SKM-1 treated with dmso at 0.1 percent for 144 hours (cell line): ENCODE results near the gene HACE1.
A peak's percentile ranks its signal among the peaks of the same experiment; 100 is the strongest.
"Not testable (repeated sequence)": the region's sequence is repeated elsewhere in the genome, so short reads cannot be mapped to it uniquely, and the experiment has no call there.

Experiments
- DNase-seq: peaks from one replicate; lab custom pipeline; 2025; ENCODE audit not compliant: unreplicated experiment; lab: John Stamatoyannopoulos, UW

The HACE1 gene, protein sequence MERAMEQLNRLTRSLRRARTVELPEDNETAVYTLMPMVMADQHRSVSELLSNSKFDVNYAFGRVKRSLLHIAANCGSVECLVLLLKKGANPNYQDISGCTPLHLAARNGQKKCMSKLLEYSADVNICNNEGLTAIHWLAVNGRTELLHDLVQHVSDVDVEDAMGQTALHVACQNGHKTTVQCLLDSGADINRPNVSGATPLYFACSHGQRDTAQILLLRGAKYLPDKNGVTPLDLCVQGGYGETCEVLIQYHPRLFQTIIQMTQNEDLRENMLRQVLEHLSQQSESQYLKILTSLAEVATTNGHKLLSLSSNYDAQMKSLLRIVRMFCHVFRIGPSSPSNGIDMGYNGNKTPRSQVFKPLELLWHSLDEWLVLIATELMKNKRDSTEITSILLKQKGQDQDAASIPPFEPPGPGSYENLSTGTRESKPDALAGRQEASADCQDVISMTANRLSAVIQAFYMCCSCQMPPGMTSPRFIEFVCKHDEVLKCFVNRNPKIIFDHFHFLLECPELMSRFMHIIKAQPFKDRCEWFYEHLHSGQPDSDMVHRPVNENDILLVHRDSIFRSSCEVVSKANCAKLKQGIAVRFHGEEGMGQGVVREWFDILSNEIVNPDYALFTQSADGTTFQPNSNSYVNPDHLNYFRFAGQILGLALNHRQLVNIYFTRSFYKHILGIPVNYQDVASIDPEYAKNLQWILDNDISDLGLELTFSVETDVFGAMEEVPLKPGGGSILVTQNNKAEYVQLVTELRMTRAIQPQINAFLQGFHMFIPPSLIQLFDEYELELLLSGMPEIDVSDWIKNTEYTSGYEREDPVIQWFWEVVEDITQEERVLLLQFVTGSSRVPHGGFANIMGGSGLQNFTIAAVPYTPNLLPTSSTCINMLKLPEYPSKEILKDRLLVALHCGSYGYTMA

GRCh38 chr6:104859225-104860146, at the start of gene HACE1:
Gene HACE1, minus strand, starts transcription at chr6:104859919. Its CDS starts 277 bp downstream, at chr6:104859642.
- DNase-seq = peak; percentile 87

GRCh38 chr6:104908888-104909525, 49.3 kb upstream of the HACE1 start:
- DNase-seq = no peak

GRCh38 chr6:104908031-104908887, 48.5 kb upstream of the HACE1 start:
- DNase-seq = no peak

GRCh38 chr6:104898893-104899292, 39.2 kb upstream of the HACE1 start:
- not testable (repeated sequence) for DNase-seq

GRCh38 chr6:104896914-104897313, 37.2 kb upstream of the HACE1 start:
- DNase-seq = no peak

GRCh38 chr6:104888066-104888465, 28.3 kb upstream of the HACE1 start:
- no peak for DNase-seq

- no peak for DNase-seq
These were observed 27.6 kb upstream of the HACE1 start for GRCh38 chr6:104887350-104887749.

GRCh38 chr6:104885518-104886043, 25.9 kb upstream of the HACE1 start:
- DNase-seq = no peak

- DNase-seq = no peak
These were observed 25.3 kb upstream of the HACE1 start for GRCh38 chr6:104884867-104885517.

DNA sequence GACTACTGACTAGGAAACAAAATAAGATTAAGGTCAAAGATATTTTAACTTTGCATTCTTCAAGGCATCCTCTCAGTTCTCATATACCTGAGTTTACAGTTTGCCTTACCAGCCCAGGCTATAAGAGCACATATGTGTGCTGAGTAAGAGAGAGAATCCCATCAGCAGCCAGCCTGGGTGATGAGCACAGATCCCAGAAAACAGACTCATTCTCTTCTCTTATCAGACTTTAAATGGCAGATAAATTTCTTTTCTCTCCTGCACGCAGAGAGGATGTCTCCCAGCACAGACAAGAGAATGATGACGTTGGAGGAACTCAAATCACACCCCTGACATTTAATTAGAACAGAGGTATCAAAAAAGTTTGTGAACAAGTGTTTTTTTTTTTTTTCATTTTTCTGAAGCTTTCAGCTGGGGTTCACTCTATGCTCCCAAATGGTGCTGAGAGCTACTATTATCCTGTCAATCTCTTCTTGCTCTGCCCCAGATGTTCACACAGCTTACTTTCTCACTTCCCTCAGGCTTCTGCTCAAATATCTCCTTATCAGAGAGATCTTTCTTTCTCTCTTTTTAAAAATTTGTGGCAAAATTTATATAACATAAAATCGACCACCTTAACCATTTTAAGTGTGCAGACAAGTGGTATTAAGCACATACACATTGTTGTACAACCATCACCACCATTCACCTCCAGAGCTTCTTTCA, 22.4 kb upstream of the HACE1 start:
- no peak for DNase-seq

DNA sequence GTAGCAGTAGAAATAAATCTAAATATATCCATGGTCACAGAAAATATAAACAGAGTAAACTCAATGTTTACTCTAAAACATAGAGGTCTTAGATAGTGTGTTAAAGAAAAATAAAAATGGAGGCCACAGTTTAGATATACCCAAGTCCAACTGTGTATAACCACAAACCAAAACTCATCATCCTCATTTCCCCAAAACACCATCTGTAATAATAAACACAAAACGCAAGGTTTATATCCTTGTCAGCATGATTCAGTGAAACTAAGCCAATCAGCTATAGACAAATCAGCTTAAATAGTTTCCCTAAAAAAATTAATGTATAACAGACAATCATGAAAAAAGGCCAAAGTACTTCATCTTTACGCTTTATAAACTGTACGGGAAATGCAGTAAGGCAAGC, 2.7 kb upstream of the HACE1 start:
- no peak for DNase-seq

DNA sequence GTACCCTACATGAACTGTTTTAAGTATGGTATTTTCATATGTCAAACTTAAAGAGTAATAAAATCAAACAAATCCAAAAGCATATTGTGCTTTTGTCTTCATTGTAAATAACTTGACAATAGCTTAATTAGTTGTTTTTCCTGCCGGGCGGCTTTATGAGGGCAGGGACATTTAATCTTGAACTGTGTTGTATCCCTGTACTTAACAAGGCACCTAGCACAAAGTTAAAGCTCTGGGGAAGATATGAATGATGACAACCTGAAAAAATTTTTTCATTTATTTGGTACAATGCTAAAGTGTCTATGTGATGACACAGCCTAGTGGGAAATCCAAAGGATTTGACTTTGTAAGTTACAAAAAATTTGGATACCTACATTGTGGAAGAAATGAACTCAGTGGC, 502 bp upstream of the HACE1 start:
- no peak for DNase-seq

- DNase-seq = no peak
These were observed 1.1 kb downstream of the HACE1 start for GRCh38 chr6:104858642-104859041.

- no peak for DNase-seq
These were observed 4.2 kb downstream of the HACE1 start for GRCh38 chr6:104855507-104855906.

- DNase-seq = not testable (repeated sequence)
These were observed 12.0 kb downstream of the HACE1 start for GRCh38 chr6:104847721-104848120.

DNA sequence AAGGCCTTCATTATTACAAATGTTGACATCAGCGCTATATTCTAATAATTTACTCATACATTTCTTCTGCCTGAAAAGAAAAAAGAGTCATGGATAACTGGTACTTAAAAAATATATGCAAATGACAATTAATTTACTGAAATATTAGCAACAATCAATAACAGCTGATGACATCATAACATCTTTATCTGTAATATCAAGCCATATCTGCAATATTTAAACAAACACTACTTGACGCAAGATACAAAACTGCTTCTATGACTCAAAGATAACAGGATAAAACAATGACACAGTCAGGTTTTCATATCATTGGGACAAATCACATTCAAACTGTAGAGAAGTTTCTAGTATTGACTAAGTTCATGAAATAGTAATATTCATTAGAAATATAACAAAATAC, 16.5 kb downstream of the HACE1 start:
- DNase-seq = no peak

GRCh38 chr6:104837158-104837557, 22.6 kb downstream of the HACE1 start:
- no peak for DNase-seq

DNA sequence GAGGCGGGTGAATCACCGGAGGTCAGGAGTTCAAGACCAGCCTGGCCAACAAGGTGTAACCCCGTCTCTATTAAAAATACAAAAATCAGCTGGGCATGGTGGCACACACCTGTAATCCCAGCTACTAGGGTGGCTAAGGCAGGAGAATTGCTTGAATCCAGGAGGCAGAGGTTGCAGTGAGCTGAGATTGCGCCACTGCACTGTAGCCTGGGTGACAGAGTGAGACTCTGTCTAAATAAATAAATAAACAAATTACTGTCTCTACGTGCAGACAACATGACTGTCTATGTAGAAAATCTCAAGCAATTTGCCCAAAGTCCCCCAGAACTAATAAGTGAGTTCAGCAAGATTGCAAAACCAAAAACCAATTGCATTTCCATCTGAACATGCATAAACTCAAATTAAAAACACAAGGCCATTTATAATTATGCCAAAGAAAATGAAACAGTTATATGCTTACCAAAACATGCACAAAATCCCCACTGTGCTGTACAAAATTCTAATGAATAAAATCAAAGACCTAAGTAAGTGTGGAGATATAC, 23.2 kb downstream of the HACE1 start:
- not testable (repeated sequence) for DNase-seq
